Measurements from ENCODE around the gene UGGT1. TPM values are rescaled to one million over a fixed set of nuclear protein-coding genes. Genes with fewer than 3 reads are reported as not detected.

The UGGT1 gene, protein sequence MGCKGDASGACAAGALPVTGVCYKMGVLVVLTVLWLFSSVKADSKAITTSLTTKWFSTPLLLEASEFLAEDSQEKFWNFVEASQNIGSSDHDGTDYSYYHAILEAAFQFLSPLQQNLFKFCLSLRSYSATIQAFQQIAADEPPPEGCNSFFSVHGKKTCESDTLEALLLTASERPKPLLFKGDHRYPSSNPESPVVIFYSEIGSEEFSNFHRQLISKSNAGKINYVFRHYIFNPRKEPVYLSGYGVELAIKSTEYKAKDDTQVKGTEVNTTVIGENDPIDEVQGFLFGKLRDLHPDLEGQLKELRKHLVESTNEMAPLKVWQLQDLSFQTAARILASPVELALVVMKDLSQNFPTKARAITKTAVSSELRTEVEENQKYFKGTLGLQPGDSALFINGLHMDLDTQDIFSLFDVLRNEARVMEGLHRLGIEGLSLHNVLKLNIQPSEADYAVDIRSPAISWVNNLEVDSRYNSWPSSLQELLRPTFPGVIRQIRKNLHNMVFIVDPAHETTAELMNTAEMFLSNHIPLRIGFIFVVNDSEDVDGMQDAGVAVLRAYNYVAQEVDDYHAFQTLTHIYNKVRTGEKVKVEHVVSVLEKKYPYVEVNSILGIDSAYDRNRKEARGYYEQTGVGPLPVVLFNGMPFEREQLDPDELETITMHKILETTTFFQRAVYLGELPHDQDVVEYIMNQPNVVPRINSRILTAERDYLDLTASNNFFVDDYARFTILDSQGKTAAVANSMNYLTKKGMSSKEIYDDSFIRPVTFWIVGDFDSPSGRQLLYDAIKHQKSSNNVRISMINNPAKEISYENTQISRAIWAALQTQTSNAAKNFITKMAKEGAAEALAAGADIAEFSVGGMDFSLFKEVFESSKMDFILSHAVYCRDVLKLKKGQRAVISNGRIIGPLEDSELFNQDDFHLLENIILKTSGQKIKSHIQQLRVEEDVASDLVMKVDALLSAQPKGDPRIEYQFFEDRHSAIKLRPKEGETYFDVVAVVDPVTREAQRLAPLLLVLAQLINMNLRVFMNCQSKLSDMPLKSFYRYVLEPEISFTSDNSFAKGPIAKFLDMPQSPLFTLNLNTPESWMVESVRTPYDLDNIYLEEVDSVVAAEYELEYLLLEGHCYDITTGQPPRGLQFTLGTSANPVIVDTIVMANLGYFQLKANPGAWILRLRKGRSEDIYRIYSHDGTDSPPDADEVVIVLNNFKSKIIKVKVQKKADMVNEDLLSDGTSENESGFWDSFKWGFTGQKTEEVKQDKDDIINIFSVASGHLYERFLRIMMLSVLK (N-terminal part only)
- 17.0 TPM for polyA plus RNA-seq (2012; ENCODE audit: missing spikeins)

- DNase-seq (ENCODE audit: insufficient read length), result peak; percentile 83
- TF ChIP-seq POLR2A (IDR thresholded peaks at IDR 0.05; ENCODE audit: low read depth, low read length) (peak; percentile 98), POLR2AphosphoS5 (IDR thresholded peaks at IDR 0.05; ENCODE audit: low read depth, low read length) (peak; percentile 96), TAF1 (IDR thresholded peaks at IDR 0.05; ENCODE audit: borderline replicate concordance, low read depth, low read length) (peak; percentile 88)
- peak; percentile 97 for FAIRE-seq
These were observed at the start of gene UGGT1 for GRCh38 chr2:128090945-128091725. UGGT1 (plus strand) TSS chr2:128091200; CDS start chr2:128091358, 158 bp downstream.

DNA sequence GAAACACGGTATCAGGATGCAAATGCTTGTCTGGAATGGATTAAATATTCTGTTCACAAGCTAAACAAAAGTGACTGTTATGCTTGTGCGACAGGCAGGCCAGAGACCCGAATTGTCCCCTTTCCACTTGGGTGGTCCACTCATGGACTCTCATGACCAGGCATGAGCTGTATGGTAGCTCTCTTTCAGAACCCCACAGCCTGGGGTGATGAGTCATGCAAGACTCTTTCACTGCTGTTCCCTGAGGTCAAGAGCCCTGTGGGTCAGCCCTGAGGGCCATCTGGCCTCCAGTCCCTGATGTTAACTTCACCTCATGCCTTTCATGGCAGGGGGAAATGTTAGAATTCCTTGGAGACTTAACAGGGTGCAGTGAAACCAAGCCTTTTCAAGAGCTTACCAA lies 49.4 kb upstream of the UGGT1 start:
- FAIRE-seq (no peak), DNase-seq (ENCODE audit: insufficient read length) (no peak)
- TF ChIP-seq POLR2AphosphoS5 (IDR thresholded peaks at IDR 0.05; ENCODE audit: low read depth, low read length), result no peak
- no peak for TF ChIP-seq POLR2A (IDR thresholded peaks at IDR 0.05; ENCODE audit: low read depth, low read length)
- no peak for TF ChIP-seq TAF1 (IDR thresholded peaks at IDR 0.05; ENCODE audit: borderline replicate concordance, low read depth, low read length)

- no peak for FAIRE-seq
- TF ChIP-seq POLR2A (IDR thresholded peaks at IDR 0.05; ENCODE audit: low read depth, low read length) (no peak), TAF1 (IDR thresholded peaks at IDR 0.05; ENCODE audit: borderline replicate concordance, low read depth, low read length) (no peak), POLR2AphosphoS5 (IDR thresholded peaks at IDR 0.05; ENCODE audit: low read depth, low read length) (no peak)
These were observed 48.0 kb upstream of the UGGT1 start for GRCh38 chr2:128043041-128043440.

GRCh38 chr2:128053331-128053730 lies 37.7 kb upstream of the UGGT1 start:
- DNase-seq (ENCODE audit: insufficient read length) (no peak), FAIRE-seq (no peak)
- TF ChIP-seq POLR2A (IDR thresholded peaks at IDR 0.05; ENCODE audit: low read depth, low read length), result no peak
- no peak for TF ChIP-seq POLR2AphosphoS5 (IDR thresholded peaks at IDR 0.05; ENCODE audit: low read depth, low read length)
- no peak for TF ChIP-seq TAF1 (IDR thresholded peaks at IDR 0.05; ENCODE audit: borderline replicate concordance, low read depth, low read length)

More at GRCh38 chr2:128043041-128043440, 48.0 kb upstream of the UGGT1 start:
- DNase-seq (ENCODE audit: insufficient read length), result no peak

GRCh38 chr2:128054104-128054885 lies 36.7 kb upstream of the UGGT1 start:
- FAIRE-seq, result no peak
- no peak for TF ChIP-seq POLR2A (IDR thresholded peaks at IDR 0.05; ENCODE audit: low read depth, low read length)
- TF ChIP-seq TAF1 (IDR thresholded peaks at IDR 0.05; ENCODE audit: borderline replicate concordance, low read depth, low read length), result no peak
- TF ChIP-seq POLR2AphosphoS5 (IDR thresholded peaks at IDR 0.05; ENCODE audit: low read depth, low read length), result no peak

DNA sequence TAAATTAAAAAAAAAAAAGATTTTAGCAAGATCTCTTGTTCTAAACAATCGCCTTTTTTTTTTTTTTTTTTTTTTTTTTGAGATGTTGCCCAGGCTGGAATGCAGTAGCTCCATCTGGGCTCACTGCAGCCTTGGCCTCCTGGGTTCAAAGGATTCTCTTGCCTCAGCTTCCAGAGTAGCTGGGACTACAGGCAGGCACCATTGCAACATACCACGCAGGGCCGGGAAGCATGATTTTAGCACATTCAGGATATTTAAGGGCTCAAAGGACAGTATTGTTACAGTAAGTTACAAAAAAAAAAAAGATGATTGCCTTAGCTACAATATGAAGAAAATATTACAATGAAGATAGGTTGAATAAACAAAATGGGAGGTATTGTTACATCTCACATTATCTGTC lies 33.7 kb upstream of the UGGT1 start:
- TF ChIP-seq TAF1 (IDR thresholded peaks at IDR 0.05; ENCODE audit: borderline replicate concordance, low read depth, low read length), result no peak
- TF ChIP-seq POLR2A (IDR thresholded peaks at IDR 0.05; ENCODE audit: low read depth, low read length), result no peak
- no peak for TF ChIP-seq POLR2AphosphoS5 (IDR thresholded peaks at IDR 0.05; ENCODE audit: low read depth, low read length)
- DNase-seq (ENCODE audit: insufficient read length), result no peak
- FAIRE-seq, result no peak

More at GRCh38 chr2:128054104-128054885, 36.7 kb upstream of the UGGT1 start:
- DNase-seq (ENCODE audit: insufficient read length), result no peak

DNA sequence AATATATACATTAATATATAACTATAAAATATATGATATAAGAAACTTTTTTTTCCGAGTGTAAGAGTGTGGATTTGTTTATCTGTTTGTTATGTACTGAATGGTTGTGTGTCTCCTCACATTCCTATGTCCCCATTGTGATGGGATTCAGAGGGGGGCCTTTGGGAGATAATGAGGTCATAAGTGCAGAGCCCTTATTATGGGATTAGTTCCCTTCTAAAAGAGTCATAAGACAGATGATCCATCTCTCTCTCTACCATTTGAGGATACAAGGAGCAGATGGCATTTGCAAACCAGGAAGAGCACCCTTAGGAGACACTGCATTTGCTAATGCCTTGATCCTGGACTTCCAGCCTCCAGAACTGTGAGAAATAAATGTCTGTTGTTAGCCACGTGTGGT lies 32.9 kb upstream of the UGGT1 start:
- DNase-seq (ENCODE audit: insufficient read length) (no peak), FAIRE-seq (no peak)
- no peak for TF ChIP-seq TAF1 (IDR thresholded peaks at IDR 0.05; ENCODE audit: borderline replicate concordance, low read depth, low read length)

- TF ChIP-seq POLR2AphosphoS5 (IDR thresholded peaks at IDR 0.05; ENCODE audit: low read depth, low read length) (no peak), TAF1 (IDR thresholded peaks at IDR 0.05; ENCODE audit: borderline replicate concordance, low read depth, low read length) (no peak), POLR2A (IDR thresholded peaks at IDR 0.05; ENCODE audit: low read depth, low read length) (no peak)
- no peak for DNase-seq (ENCODE audit: insufficient read length)
- FAIRE-seq, result no peak
These were observed 28.4 kb upstream of the UGGT1 start for GRCh38 chr2:128062571-128062970.

DNA sequence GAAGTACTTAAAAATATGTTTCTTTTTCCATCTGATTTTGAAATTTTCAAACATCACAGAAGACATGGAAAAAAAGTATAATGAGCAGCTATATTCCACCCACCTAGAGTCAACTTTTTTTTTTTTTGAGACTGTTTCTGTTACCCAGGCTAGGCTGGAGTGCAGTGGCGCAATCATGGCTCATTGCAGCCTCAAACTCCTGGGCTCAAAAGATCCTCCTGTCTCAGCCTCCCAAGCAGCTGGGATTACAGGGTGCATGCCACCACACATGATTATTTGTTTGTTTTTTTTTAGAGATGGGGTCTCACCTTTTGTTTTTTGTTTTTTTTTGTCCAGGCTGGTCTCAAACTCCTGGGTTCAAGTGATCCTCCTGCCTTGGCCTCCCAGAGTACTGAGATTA lies 26.6 kb upstream of the UGGT1 start:
- TF ChIP-seq POLR2A (IDR thresholded peaks at IDR 0.05; ENCODE audit: low read depth, low read length) (no peak), TAF1 (IDR thresholded peaks at IDR 0.05; ENCODE audit: borderline replicate concordance, low read depth, low read length) (no peak), POLR2AphosphoS5 (IDR thresholded peaks at IDR 0.05; ENCODE audit: low read depth, low read length) (no peak)
- FAIRE-seq, result no peak
- no peak for DNase-seq (ENCODE audit: insufficient read length)

GRCh38 chr2:128069769-128070168 lies 21.2 kb upstream of the UGGT1 start:
- TF ChIP-seq POLR2A (IDR thresholded peaks at IDR 0.05; ENCODE audit: low read depth, low read length) (no peak), TAF1 (IDR thresholded peaks at IDR 0.05; ENCODE audit: borderline replicate concordance, low read depth, low read length) (no peak), POLR2AphosphoS5 (IDR thresholded peaks at IDR 0.05; ENCODE audit: low read depth, low read length) (no peak)
- no peak for DNase-seq (ENCODE audit: insufficient read length)
- FAIRE-seq, result no peak

All from GM12892 (cell line).